GM12878 (cell line): ENCODE data around the gene RIC1. TPM values are rescaled to one million over a fixed set of nuclear protein-coding genes. Genes with fewer than 3 reads are reported as not detected.

Experiments used
- BCL3 ChIP-seq: IDR thresholded peaks from 2 replicates; pipeline ENCODE4 v1.6.1; 2011; ENCODE audit warnings: borderline replicate concordance, low read depth, mild to moderate bottlenecking, moderate library complexity, low read length; ENCODE audit not compliant: insufficient read depth, poor library complexity, severe bottlenecking
- CTCF ChIP-seq, 3 experiments: IDR thresholded peaks in 2 of 3; conservative IDR thresholded peaks in 1 of 3; 2 replicates each; pipeline ENCODE4 v1.5.1; 2011; ENCODE audit warnings: low read depth in 3 of 3, low read length in 3 of 3, mild to moderate bottlenecking in 3 of 3, control low read depth in 2 of 3, moderate library complexity in 2 of 3, inconsistent platforms in 1 of 3, mixed read lengths in 1 of 3; ENCODE audit not compliant: control insufficient read depth in 2 of 3, insufficient read depth in 1 of 3; ENCODE audit errors: extremely low read depth in 1 of 3
- E2F8 ChIP-seq: fragments of 450-650 bp; IDR thresholded peaks from 2 replicates; pipeline ENCODE4 v1.6.1; 2018; ENCODE audit warnings: mild to moderate bottlenecking, low read depth, moderate library complexity; ENCODE audit not compliant: partially characterized antibody
- GATAD2B ChIP-seq: fragments of 450-650 bp; conservative IDR thresholded peaks from 2 replicates; pipeline ENCODE4 v1.6.1; 2017; ENCODE audit warnings: low read depth, mild to moderate bottlenecking, moderate library complexity
- HSF1 ChIP-seq: fragments of 150-350 bp; IDR thresholded peaks from 2 replicates; pipeline ENCODE4 v1.6.1; 2014; ENCODE audit warnings: mild to moderate bottlenecking, low read depth, low read length
- IKZF2 ChIP-seq, 2 experiments: fragments of 450-650 bp; IDR thresholded peaks; 2 replicates each; pipeline ENCODE4 v1.6.1; 2017; ENCODE audit warnings: mild to moderate bottlenecking in 2 of 2, moderate library complexity in 2 of 2
- JUNB ChIP-seq: IDR thresholded peaks from 2 replicates; pipeline ENCODE4 v1.6.1; 2016; ENCODE audit warnings: antibody characterized with exemption, mild to moderate bottlenecking
- MYB ChIP-seq: fragments of 150-350 bp; IDR thresholded peaks from 2 replicates; pipeline ENCODE4 v1.6.1; 2014; ENCODE audit warnings: mild to moderate bottlenecking, low read depth, low read length, borderline replicate concordance
- NFYA ChIP-seq: IDR thresholded peaks from 2 replicates; pipeline ENCODE4 v1.6.1; 2011; ENCODE audit warnings: low read depth, mild to moderate bottlenecking, low read length, improper control_type of control experiment, borderline replicate concordance
- POLR2AphosphoS5 ChIP-seq: IDR thresholded peaks from 2 replicates; pipeline ENCODE4 v1.6.1; 2011; ENCODE audit warnings: mild to moderate bottlenecking, low read length, inconsistent platforms
- RAD51 ChIP-seq: fragments of 450-650 bp; IDR thresholded peaks from 2 replicates; pipeline ENCODE4 v1.6.1; 2016; ENCODE audit warnings: moderate library complexity, mild to moderate bottlenecking, inconsistent platforms
- SMC3 ChIP-seq: IDR thresholded peaks from 2 replicates; pipeline ENCODE4 v1.6.1; 2011; ENCODE audit warnings: low read length, improper control_type of control experiment, borderline replicate concordance
- SPI1 ChIP-seq: IDR thresholded peaks from 2 replicates; pipeline ENCODE4 v1.6.1; 2011; ENCODE audit warnings: low read depth, mild to moderate bottlenecking, low read length, moderate library complexity, borderline replicate concordance; ENCODE audit not compliant: insufficient read depth
- SREBF1 ChIP-seq: IDR thresholded peaks from 2 replicates; pipeline ENCODE4 v1.6.1; 2012; ENCODE audit warnings: mild to moderate bottlenecking, low read length
- STAT3 ChIP-seq: IDR thresholded peaks from 2 replicates; pipeline ENCODE4 v1.6.1; 2011; ENCODE audit warnings: low read depth, low read length, improper control_type of control experiment
- TCF3 ChIP-seq: IDR thresholded peaks from 2 replicates; pipeline ENCODE4 v1.6.1; 2012; ENCODE audit warnings: low read depth, mild to moderate bottlenecking, low read length, borderline replicate concordance; ENCODE audit not compliant: insufficient read depth
- YBX1 ChIP-seq: fragments of 450-650 bp; IDR thresholded peaks from 2 replicates; pipeline ENCODE4 v1.6.1; 2016; ENCODE audit warnings: antibody characterized with exemption
- ZSCAN29 ChIP-seq: fragments of 450-650 bp; IDR thresholded peaks from 2 replicates; pipeline ENCODE4 v1.6.1; 2017; ENCODE audit warnings: mild to moderate bottlenecking, moderate library complexity
- polyA plus RNA-seq, 11 experiments: library from polyadenylated mRNA; depleted of rRNA in 4 of 11; unstranded in 6 of 11; stranded (reverse) in 5 of 11; fragments of >200 nt; fragmentation: Nextera tagmentation in 4 of 11; fragmentation: Illumina TruSeq in 1 of 11; extraction: Ambion mirVana in 4 of 11; extraction: Trizol in 1 of 11; gene quantifications; 1 replicate in 1 of 11; 2 replicates in 10 of 11; pipeline versions ENCODE4 v1.2.1 to v1.2.3, GENCODE V29; 2011 to 2016; ENCODE audit warnings: inconsistent platforms in 2 of 11, missing spikeins in 2 of 11, low read depth in 1 of 11
- total RNA-seq, 4 experiments: library from RNA; depleted of rRNA in 3 of 4; stranded (reverse); fragments of >200 nt in 3 of 4; fragmentation: Illumina TruSeq in 1 of 4; extraction: Trizol in 1 of 4; gene quantifications; 2 replicates each; pipeline versions ENCODE4 v1.2.1 to v1.2.3, GENCODE V29; 2013 to 2021
- TF ChIP-seq, protein P1 (sequence below): fragments of 450-650 bp; IDR thresholded peaks from 2 replicates; pipeline ENCODE4 v1.6.1; 2017; ENCODE audit warnings: mild to moderate bottlenecking

The RIC1 gene
- total and polyA plus RNA-seq, 10 of the 15 experiments (the other 5 are each of a cell fraction or from before 2014, with no cell fraction given): 6.2 to 59.8 (median 33.3) TPM

DNA sequence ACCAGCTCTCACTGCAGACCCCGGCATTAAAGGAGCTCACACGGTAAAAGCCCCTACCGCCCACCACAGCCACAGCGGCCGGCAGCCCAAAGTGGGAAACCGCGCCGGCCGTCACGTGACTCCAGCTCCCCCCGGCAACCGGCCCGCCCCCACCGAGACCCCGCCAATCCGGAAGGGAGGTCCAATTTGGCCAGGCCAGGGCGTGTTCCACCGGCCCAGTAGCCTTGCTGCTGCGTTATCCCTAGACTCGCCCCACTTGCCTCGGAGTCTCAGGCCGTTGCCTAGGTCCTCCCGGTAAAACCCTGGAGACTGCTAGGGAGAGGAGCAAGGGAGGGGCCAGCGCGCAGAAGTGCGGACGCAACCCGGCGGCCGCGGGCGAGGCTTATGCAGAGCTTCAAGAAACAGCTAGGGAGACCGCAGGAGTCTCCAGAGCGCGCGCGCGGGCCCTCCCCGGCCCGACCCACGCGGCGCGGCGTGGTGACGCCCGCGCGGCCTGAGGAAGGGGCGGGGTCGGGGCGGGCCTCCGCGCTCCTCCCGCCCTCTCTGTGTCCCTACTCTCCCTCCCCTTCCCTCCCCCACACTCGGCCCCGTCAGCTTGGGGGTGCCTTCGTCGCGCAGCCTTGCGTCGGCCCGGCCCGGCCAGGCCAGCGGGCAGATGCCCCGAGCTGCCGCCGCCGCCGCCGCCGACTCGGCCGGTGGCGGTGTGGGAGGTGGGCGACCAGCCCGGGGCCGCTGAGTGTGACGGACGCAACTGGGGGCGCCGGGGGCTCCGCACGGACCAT, at the start of gene RIC1 (continued):
- TF ChIP-seq STAT3 (no peak), SREBF1 (no peak), IKZF2 (IDR thresholded peaks at IDR 0.05) (peak; percentile 60 to 73), E2F8 (no peak), RAD51 (peak; percentile 98), JUNB (no peak), TCF3 (0 out of 2 replicates have a peak, but pooled peaks have one; percentile 43), GATAD2B (peak; percentile 93; the same call in 1 of the 2 replicates), ZSCAN29 (peak; percentile 80), MYB (no peak), BCL3 (peak; percentile 23), YBX1 (no peak), CTCF (IDR thresholded peaks at IDR 0.05 in 2 of 3, conservative IDR thresholded peaks at IDR 0.05 in 1 of 3; ENCODE audit: control insufficient read depth in 2 of 3, extremely low read depth in 1 of 3, insufficient read depth in 1 of 3, low read depth in 3 of 3, low read length in 3 of 3) (no peak), HSF1 (no peak), SPI1 (peak; percentile 8; the same call in 1 of the 2 replicates), POLR2AphosphoS5 (peak; percentile 82; the same call in 1 of the 2 replicates), NFYA (no peak), SMC3 (no peak)
- TF ChIP-seq, protein P1, sequence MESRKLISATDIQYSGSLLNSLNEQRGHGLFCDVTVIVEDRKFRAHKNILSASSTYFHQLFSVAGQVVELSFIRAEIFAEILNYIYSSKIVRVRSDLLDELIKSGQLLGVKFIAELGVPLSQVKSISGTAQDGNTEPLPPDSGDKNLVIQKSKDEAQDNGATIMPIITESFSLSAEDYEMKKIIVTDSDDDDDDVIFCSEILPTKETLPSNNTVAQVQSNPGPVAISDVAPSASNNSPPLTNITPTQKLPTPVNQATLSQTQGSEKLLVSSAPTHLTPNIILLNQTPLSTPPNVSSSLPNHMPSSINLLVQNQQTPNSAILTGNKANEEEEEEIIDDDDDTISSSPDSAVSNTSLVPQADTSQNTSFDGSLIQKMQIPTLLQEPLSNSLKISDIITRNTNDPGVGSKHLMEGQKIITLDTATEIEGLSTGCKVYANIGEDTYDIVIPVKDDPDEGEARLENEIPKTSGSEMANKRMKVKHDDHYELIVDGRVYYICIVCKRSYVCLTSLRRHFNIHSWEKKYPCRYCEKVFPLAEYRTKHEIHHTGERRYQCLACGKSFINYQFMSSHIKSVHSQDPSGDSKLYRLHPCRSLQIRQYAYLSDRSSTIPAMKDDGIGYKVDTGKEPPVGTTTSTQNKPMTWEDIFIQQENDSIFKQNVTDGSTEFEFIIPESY: no peak
